T-helper 2 cell treated with Interferon-gamma antibody and Interleukin-4, amounts not matched to agents 100 ng/mL and 5 ng/mL, for 36 hours (primary cell): ENCODE measurements around the gene MTERF4. TPM values are rescaled to one million over a fixed set of nuclear protein-coding genes. Genes with fewer than 3 reads are reported as not detected.
"Not testable (repeated sequence)": the region's sequence is repeated elsewhere in the genome, so short reads cannot be mapped to it uniquely, and the experiment has no call there.

Experiments used
- intact Hi-C: fragments of 100-400 bp; cut with micrococcal nuclease; formaldehyde crosslinking; loops from one replicate; pipeline ENCODE4 v1.15.1; 2023
- total RNA-seq: library from RNA; stranded (reverse); gene quantifications from 2 replicates; pipeline ENCODE4 v1.2.3, GENCODE V29; 2022

The MTERF4 gene
- total RNA-seq, 1 donor from 2014 or later = 33.7 TPM

- intact Hi-C loops = no loop called here
Measured at GRCh38 chr2:241112046-241112445, 10.0 kb upstream of the MTERF4 start.

GRCh38 chr2:241111440-241111805 is 9.3 kb upstream of the MTERF4 start:
- intact Hi-C loops = no loop called here

- intact Hi-C loops = no loop called here
Measured at GRCh38 chr2:241110607-241111439, 8.7 kb upstream of the MTERF4 start.

- intact Hi-C loops = no loop called here
Measured at GRCh38 chr2:241110089-241110606, 8.1 kb upstream of the MTERF4 start.

GRCh38 chr2:241109210-241110088 is 7.4 kb upstream of the MTERF4 start:
- intact Hi-C loops = no loop called here

- intact Hi-C loops = no loop called here
Measured at GRCh38 chr2:241108271-241109209, 6.5 kb upstream of the MTERF4 start.

GRCh38 chr2:241107031-241107783 is 5.1 kb upstream of the MTERF4 start:
- intact Hi-C loops = no loop called here

- intact Hi-C loops = no loop called here
Measured at GRCh38 chr2:241105641-241106040, 3.6 kb upstream of the MTERF4 start.

- intact Hi-C loops = not testable (repeated sequence)
Measured at GRCh38 chr2:241104611-241105010, 2.5 kb upstream of the MTERF4 start.

- intact Hi-C loops = loop anchor here (2.0 kb wide), 1 partner anchor 212 kb away; the partner anchor contains the start of genes HDLBP and SEPTIN2
Measured at GRCh38 chr2:241103176-241103595, 1.1 kb upstream of the MTERF4 start.

GRCh38 chr2:241099246-241099645 is 2.8 kb downstream of the MTERF4 start:
- intact Hi-C loops = no loop called here

- intact Hi-C loops = no loop called here
Measured at GRCh38 chr2:241096979-241097378, 5.1 kb downstream of the MTERF4 start.

GRCh38 chr2:241095594-241096290 is 6.3 kb downstream of the MTERF4 start:
- intact Hi-C loops = no loop called here

- intact Hi-C loops = no loop called here
Measured at GRCh38 chr2:241094924-241095420, 7.1 kb downstream of the MTERF4 start.

- intact Hi-C loops = no loop called here
Measured at GRCh38 chr2:241094172-241094571, 7.9 kb downstream of the MTERF4 start.

GRCh38 chr2:241093133-241093781 is 8.8 kb downstream of the MTERF4 start:
- intact Hi-C loops = not testable (repeated sequence)

GRCh38 chr2:241092677-241093076 is 9.4 kb downstream of the MTERF4 start:
- intact Hi-C loops = no loop called here

GRCh38 chr2:241091734-241092445 is 10.2 kb downstream of the MTERF4 start:
- intact Hi-C loops = no loop called here
